Pancreas (tissue), 10 donors: ENCODE data around the gene MNAT1. TPM values are rescaled to one million over a fixed set of nuclear protein-coding genes. Genes with fewer than 3 reads are reported as not detected.
"Not testable (repeated sequence)": the region's sequence is repeated elsewhere in the genome, so short reads cannot be mapped to it uniquely, and the experiment has no call there.

Source experiments
- ATAC-seq, 4 donors: fragments of 200-7000 bp; cut with Tn5 transposase; one replicate each; pipeline versions ENCODE4 v1.8.0 to v1.9.1; 2020; ENCODE audit warnings: mild to moderate bottlenecking in 4 of 4, moderate library complexity in 4 of 4
- DNase-seq, 6 donors: peaks; one replicate each; pipeline ENCODE4 v3.0.0-alpha.2; 2020
- FAIRE-seq: peaks from 2 replicates; lab custom pipeline; 2012; peaks lifted over from hg19 to GRCh38; lab: Jason Lieb, UNC
- H3K27ac ChIP-seq, 4 donors: fragments of 200-600 bp; sonication (generic); 1 replicate in 3 of 4; 2 replicates in 1 of 4; pipeline versions ENCODE4 v1.5.0 to v1.8.0; 2020
- H3K27me3 ChIP-seq, 4 donors: fragments of 200-600 bp; one replicate each; pipeline ENCODE4 v1.8.0; 2021
- H3K36me3 ChIP-seq, 3 donors: fragments of 200-600 bp; sonication (generic) in 1 of 3; one replicate each; pipeline versions ENCODE4 v1.5.0 to v1.8.0; 2020 to 2021
- H3K4me1 ChIP-seq, 3 donors: fragments of 200-600 bp; one replicate each; pipeline ENCODE4 v1.8.0; 2021
- H3K4me3 ChIP-seq, 4 donors: fragments of 200-600 bp; sonication (generic) in 2 of 4; one replicate each; pipeline versions ENCODE4 v1.5.0 to v1.8.0; 2020 to 2021
- H3K9me3 ChIP-seq, 4 donors: fragments of 200-600 bp; one replicate each; pipeline ENCODE4 v1.8.0; 2021
- CTCF ChIP-seq, 4 donors: fragments of 200-600 bp; sonication (generic) in 3 of 4; IDR thresholded peaks; one replicate each; pipeline versions ENCODE4 v1.5.0 to v1.8.0; 2021; ENCODE audit warnings: antibody characterized with exemption in 4 of 4
- WGBS, 2 donors: extraction: QIAGEN DNeasy Blood & Tissue Kit; methylation state at CpG; one replicate each; pipeline ENCODE4 v1.1.7; 2013; 5-methylcytosine and 5-hydroxymethylcytosine counted together
- intact Hi-C, 3 donors: fragments of 100-400 bp; cut with DNase I; formaldehyde crosslinking; loops; one replicate each; pipeline versions ENCODE4 v1.11.1 to v1.14.2; 2022
- polyA plus RNA-seq, 2 donors: library from polyadenylated mRNA; stranded (reverse); fragments of 200-250 nt; gene quantifications; one replicate each; pipeline ENCODE4 v1.2.3, GENCODE V29; 2013
- total RNA-seq, 6 donors: library from RNA; stranded (reverse); fragmentation: NEBNext Ultra II Directional in 4 of 6; extraction: Animal tissue kit (Norgen Biotek cat#: 25700) in 4 of 6; gene quantifications; one replicate each; pipeline versions ENCODE4 v1.2.1 to v1.2.4, GENCODE V29; 2021 to 2023
- donor health status: healthy with polysubstance abuse.
- donor health status: DM: no; HTN: no; CAD: no; lungs with moderate emphysema.
- donor health status: DM: no; HTN: no; CAD: no.
- donor health status: control.
- donor health status: control.
- donor health status: Bipolar disorder and iron deficiency.
- donor health status: DM: yes; HTN: yes; CAD: no.
- donor health status: DM: no; HTN: no; CAD: no.
- donor health status: DM: no; HTN: no; CAD: no.
- donor health status: DM: yes; HTN: yes; CAD: no.

The MNAT1 gene
- total and polyA plus RNA-seq, 8 donors, result 6.9 to 15.6 (median 12.2) TPM

- FAIRE-seq (no peak), DNase-seq (no peak), ATAC-seq (no peak)
- H3K27me3 ChIP-seq, result no peaks in the 10 kb centered on the region
- no peaks in the 10 kb centered on the region for H3K4me1 ChIP-seq
- no peak for TF ChIP-seq CTCF (IDR thresholded peaks at IDR 0.05)
- 91 to 100% methylated on average over 1 of the region's 1 CpG for WGBS, 2 donors
- H3K36me3 ChIP-seq, result no peaks in the 10 kb centered on the region
- intact Hi-C loops, result no loop called here
- H3K27ac ChIP-seq, result no peak overlapping the region
- H3K4me3 ChIP-seq, result no peak overlapping the region
- H3K9me3 ChIP-seq, result no peaks in the 10 kb centered on the region
These were observed 105.8 kb downstream of the MNAT1 start for GRCh38 chr14:60840313-60840712.

DNA sequence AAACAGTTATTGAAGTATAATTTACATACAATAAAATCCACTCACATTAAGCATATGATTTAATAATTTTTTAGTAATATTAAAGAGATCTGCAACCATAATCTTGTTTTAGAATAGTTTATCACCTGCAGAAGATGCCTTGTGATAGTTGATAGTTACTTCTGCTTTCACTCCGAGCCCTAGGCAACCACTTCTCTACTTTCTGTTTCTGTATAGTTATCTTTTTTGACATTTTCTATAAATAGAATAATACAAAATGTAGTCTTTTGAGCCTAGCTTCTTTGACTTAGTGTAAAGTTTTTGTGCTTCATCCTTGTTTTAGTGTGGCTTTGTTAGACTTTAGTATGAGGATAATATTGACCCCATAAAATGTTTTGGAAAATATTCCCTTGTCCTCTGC lies 111.0 kb downstream of the MNAT1 start:
- no peaks in the 10 kb centered on the region for H3K4me1 ChIP-seq
- no peak overlapping the region for H3K4me3 ChIP-seq
- H3K9me3 ChIP-seq, result no peaks in the 10 kb centered on the region
- FAIRE-seq (peak; percentile 29), ATAC-seq (no peak), DNase-seq (no peak)
- no peaks in the 10 kb centered on the region for H3K36me3 ChIP-seq
- no peak overlapping the region for H3K27ac ChIP-seq
- no peak for TF ChIP-seq CTCF (IDR thresholded peaks at IDR 0.05)
- intact Hi-C loops, result no loop called here
- no peaks in the 10 kb centered on the region for H3K27me3 ChIP-seq
- WGBS, 2 donors, result 53 to 89% methylated on average over 1 of the region's 1 CpG

GRCh38 chr14:60848066-60848465 lies 113.5 kb downstream of the MNAT1 start:
- WGBS, 2 donors, result 95 to 100% methylated on average over 2 of the region's 2 CpGs
- H3K27me3 ChIP-seq, result no peaks in the 10 kb centered on the region
- H3K36me3 ChIP-seq, result no peaks in the 10 kb centered on the region
- H3K4me1 ChIP-seq, result no peaks in the 10 kb centered on the region
- H3K9me3 ChIP-seq, result no peaks in the 10 kb centered on the region
- ATAC-seq, result no peak
- no peak for TF ChIP-seq CTCF (IDR thresholded peaks at IDR 0.05)
- intact Hi-C loops, result no loop called here
- DNase-seq, result no peak
- no peak for FAIRE-seq
- H3K4me3 ChIP-seq, result no peak overlapping the region
- H3K27ac ChIP-seq, result no peak overlapping the region

DNA sequence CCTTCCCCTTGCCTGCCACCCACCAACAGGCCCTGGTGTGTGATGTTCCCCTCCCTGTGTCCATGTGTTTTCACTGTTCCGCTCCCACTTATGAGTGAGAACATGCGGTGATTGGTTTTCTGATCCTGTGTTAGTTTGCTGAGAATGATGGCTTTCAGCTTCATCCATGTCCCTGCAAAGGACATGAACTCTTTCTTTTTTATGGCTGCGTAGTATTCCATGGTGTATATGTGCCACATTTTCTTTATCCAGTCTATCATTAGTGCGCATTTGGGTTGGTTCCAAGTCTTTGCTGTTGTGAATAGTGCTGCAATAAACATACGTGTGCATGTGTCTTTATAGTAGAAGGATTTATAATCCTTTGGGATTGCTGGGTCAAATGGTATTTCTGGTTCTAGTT lies 117.1 kb downstream of the MNAT1 start:
- H3K4me1 ChIP-seq, H3K27ac ChIP-seq, DNase-seq, H3K9me3 ChIP-seq, H3K36me3 ChIP-seq, H3K4me3 ChIP-seq, ATAC-seq, FAIRE-seq, H3K27me3 ChIP-seq, intact Hi-C loops: not testable (repeated sequence)
- 96 to 97% methylated on average over 5 of the region's 5 CpGs for WGBS, 2 donors

DNA sequence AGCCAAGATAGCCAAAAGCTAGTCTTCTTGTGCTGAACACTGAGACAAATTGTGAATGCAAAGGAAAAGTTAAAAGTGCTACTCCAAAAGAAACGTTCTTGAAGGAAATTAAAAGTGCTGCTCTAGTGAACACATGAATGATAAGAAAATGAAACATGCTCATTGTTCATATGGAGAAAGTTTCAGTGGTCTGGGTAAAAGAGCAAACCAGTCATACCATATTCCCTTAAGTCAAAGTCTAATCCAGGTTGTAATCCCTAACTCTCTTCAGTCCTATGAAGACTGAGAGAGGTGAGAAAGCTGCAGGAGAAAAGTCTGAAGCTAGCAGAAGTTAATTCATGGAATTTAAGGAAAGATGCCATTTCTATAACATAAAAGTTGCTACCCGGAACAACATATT lies 121.5 kb downstream of the MNAT1 start:
- 84 to 89% methylated on average over 2 of the region's 2 CpGs for WGBS, 2 donors
- peaks cover 0 to 1% (median 0%) of the 10 kb centered on the region in 3 donors for H3K4me1 ChIP-seq
- no peak for TF ChIP-seq CTCF (IDR thresholded peaks at IDR 0.05)
- ATAC-seq, result no peak
- FAIRE-seq, result no peak
- no peaks in the 10 kb centered on the region for H3K9me3 ChIP-seq
- DNase-seq, result no peak
- no peak overlapping the region for H3K4me3 ChIP-seq
- no peaks in the 10 kb centered on the region for H3K36me3 ChIP-seq
- no peak overlapping the region for H3K27ac ChIP-seq
- intact Hi-C loops, result no loop called here
- H3K27me3 ChIP-seq, result no peaks in the 10 kb centered on the region
